Measurements from ENCODE around the gene GPR17. TPM values are rescaled to one million over a fixed set of nuclear protein-coding genes. Genes with fewer than 3 reads are reported as not detected.

Gene GPR17
- total and polyA plus RNA-seq, 2 donors (not counting 1 experiment from before 2014, with no cell fraction given): 0.06 TPM; not detected in 1

- H3K4me2 ChIP-seq (replicated peaks; ENCODE audit: low read depth, low read length, poor library complexity, severe bottlenecking): peak overlapping the region; percentile 73
- ChIA-PET POLR2A (interaction anchor here (1.0 kb wide), 1 partner anchor 21 kb away, joined by 4 read pairs; no protein-coding TSS in a partner anchor), CTCF (interaction anchor here (7.3 to 19.3 kb wide), 2 partner anchors 13 to 44 kb away, joined by 53 to 553 read pairs; no protein-coding TSS in a partner anchor)
- H3K9me3 ChIP-seq (ENCODE audit: control extremely low read depth in 1 of 3, control insufficient read depth in 2 of 3, insufficient read depth in 1 of 3, low read length in 2 of 3): no peaks in the 10 kb centered on the region
- no peaks in the 10 kb centered on the region for H3K9me3 Mint-ChIP-seq (ENCODE audit: insufficient read depth)
- peak overlapping the region; percentile 96 for H3K27ac Mint-ChIP-seq
- no peak overlapping the region for H3K4me3 ChIP-seq (ENCODE audit: control extremely low read depth in 1 of 5, extremely low read depth in 1 of 5, insufficient read depth in 1 of 5, low read depth in 2 of 5, low read length in 4 of 5)
- H4K20me1 ChIP-seq (ENCODE audit: control insufficient read depth, insufficient read depth, low read length, poor library complexity, severe bottlenecking): no peaks in the 10 kb centered on the region
- H3K27ac ChIP-seq (ENCODE audit: low read length in 2 of 2): peak overlapping the region; percentile 62 to 76
- H3K27me3 ChIP-seq (replicated peaks in 1 of 4; ENCODE audit: control extremely low read depth in 1 of 4, control insufficient read depth in 3 of 4, insufficient read depth in 4 of 4, low read length in 3 of 4): no peaks in the 10 kb centered on the region
- no peak for TF ChIP-seq CTCF (IDR thresholded peaks at IDR 0.05)
- TF ChIP-seq EZH2 (IDR thresholded peaks at IDR 0.05; ENCODE audit: borderline replicate concordance, insufficient read depth, low read depth, low read length, poor library complexity, severe bottlenecking): no peak
- no peak overlapping the region for H2AFZ ChIP-seq (ENCODE audit: insufficient read depth, low read depth, low read length, poor library complexity, severe bottlenecking)
- DNase-seq (no peak), ATAC-seq (ENCODE audit: low read depth) (no peak)
- intact Hi-C loops (cut with micrococcal nuclease): loop anchor here (5.0 kb wide), 1 partner anchor 65 kb away; the partner anchor contains the start of gene SFT2D3
- peaks cover 92% of the 10 kb centered on the region for H3K4me1 Mint-ChIP-seq
- H3K36me3 ChIP-seq (replicated peaks in 1 of 2; ENCODE audit: control extremely low read depth in 1 of 2, control insufficient read depth in 1 of 2, extremely low read depth in 1 of 2, insufficient read depth in 2 of 2, low read length in 1 of 2): no peaks in the 10 kb centered on the region
- peak overlapping the region; percentile 7 for H3K4me3 Mint-ChIP-seq
- peak overlapping the region; percentile 30 for H3K9ac ChIP-seq (ENCODE audit: low read length)
- no peaks in the 10 kb centered on the region for H3K27me3 Mint-ChIP-seq
- whole genome bisulfite sequencing (ENCODE audit: insufficient coverage): 89% methylated on average over 12 of the region's 13 CpGs
- no peaks in the 10 kb centered on the region for H3K79me2 ChIP-seq (ENCODE audit: control insufficient read depth, insufficient read depth, low read length)
- peaks cover 100% of the 10 kb centered on the region in 2 donors for H3K4me1 ChIP-seq (ENCODE audit: control insufficient read depth in 2 of 2, insufficient read depth in 2 of 2, low read length in 2 of 2)
Measured at GRCh38 chr2:127637236-127637630, 8.7 kb upstream of the GPR17 start.

GRCh38 chr2:127637725-127638252 lies 8.2 kb upstream of the GPR17 start:
- no peaks in the 10 kb centered on the region for H3K79me2 ChIP-seq (ENCODE audit: control insufficient read depth, insufficient read depth, low read length)
- H3K4me3 ChIP-seq (ENCODE audit: control extremely low read depth in 1 of 5, extremely low read depth in 1 of 5, insufficient read depth in 1 of 5, low read depth in 2 of 5, low read length in 4 of 5): no peak overlapping the region
- Mint-ChIP-seq H3K4me1 (peaks cover 90% of the 10 kb centered on the region), H3K4me3 (peak overlapping the region; percentile 68), H3K27ac (peak overlapping the region; percentile 95), H3K27me3 (no peaks in the 10 kb centered on the region), H3K9me3 (ENCODE audit: insufficient read depth) (no peaks in the 10 kb centered on the region)
- CTCF ChIA-PET: interaction anchor here (7.3 to 19.3 kb wide), 2 partner anchors 12 to 45 kb away, joined by 53 to 553 read pairs; no protein-coding TSS in a partner anchor
- H3K9ac ChIP-seq (ENCODE audit: low read length): no peak overlapping the region
- H3K27me3 ChIP-seq (replicated peaks in 1 of 4; ENCODE audit: control extremely low read depth in 1 of 4, control insufficient read depth in 3 of 4, insufficient read depth in 4 of 4, low read length in 3 of 4): no peaks in the 10 kb centered on the region
- POLR2A ChIA-PET: interaction anchor here (0.5 to 1.4 kb wide), 3 partner anchors 20 to 1017 kb away, joined by 3 to 7 read pairs (median 6); no protein-coding TSS in a partner anchor
- DNase-seq: peak; percentile 49
- peaks cover 95 to 100% of the 10 kb centered on the region in 2 donors for H3K4me1 ChIP-seq (ENCODE audit: control insufficient read depth in 2 of 2, insufficient read depth in 2 of 2, low read length in 2 of 2)
- WGBS (ENCODE audit: insufficient coverage): 15% methylated on average over 8 of the region's 8 CpGs
- intact Hi-C loops (cut with micrococcal nuclease): loop anchor here (2.0 to 5.0 kb wide), 2 partner anchors 17 to 65 kb away; partner anchors contain the start of gene SFT2D3
- TF ChIP-seq EZH2 (IDR thresholded peaks at IDR 0.05; ENCODE audit: borderline replicate concordance, insufficient read depth, low read depth, low read length, poor library complexity, severe bottlenecking) (no peak), CTCF (IDR thresholded peaks at IDR 0.05) (no peak)
- H3K4me2 ChIP-seq (replicated peaks; ENCODE audit: low read depth, low read length, poor library complexity, severe bottlenecking): peak overlapping the region; percentile 73
- no peaks in the 10 kb centered on the region for H4K20me1 ChIP-seq (ENCODE audit: control insufficient read depth, insufficient read depth, low read length, poor library complexity, severe bottlenecking)
- H2AFZ ChIP-seq (ENCODE audit: insufficient read depth, low read depth, low read length, poor library complexity, severe bottlenecking): peak overlapping the region; percentile 29
- peak overlapping the region; percentile 62 to 76 for H3K27ac ChIP-seq (ENCODE audit: low read length in 2 of 2)
- no peak for ATAC-seq (ENCODE audit: low read depth)
- H3K9me3 ChIP-seq (ENCODE audit: control extremely low read depth in 1 of 3, control insufficient read depth in 2 of 3, insufficient read depth in 1 of 3, low read length in 2 of 3): no peaks in the 10 kb centered on the region
- H3K36me3 ChIP-seq (replicated peaks in 1 of 2; ENCODE audit: control extremely low read depth in 1 of 2, control insufficient read depth in 1 of 2, extremely low read depth in 1 of 2, insufficient read depth in 2 of 2, low read length in 1 of 2): no peaks in the 10 kb centered on the region

All from B cell (primary cell).